NCI-H774 (cell line): ENCODE measurements around the gene CDH8.

ENCODE experiments used
- DNase-seq: peaks from one replicate; lab custom pipeline; 2025; lab: John Stamatoyannopoulos, UW

Gene CDH8

DNA sequence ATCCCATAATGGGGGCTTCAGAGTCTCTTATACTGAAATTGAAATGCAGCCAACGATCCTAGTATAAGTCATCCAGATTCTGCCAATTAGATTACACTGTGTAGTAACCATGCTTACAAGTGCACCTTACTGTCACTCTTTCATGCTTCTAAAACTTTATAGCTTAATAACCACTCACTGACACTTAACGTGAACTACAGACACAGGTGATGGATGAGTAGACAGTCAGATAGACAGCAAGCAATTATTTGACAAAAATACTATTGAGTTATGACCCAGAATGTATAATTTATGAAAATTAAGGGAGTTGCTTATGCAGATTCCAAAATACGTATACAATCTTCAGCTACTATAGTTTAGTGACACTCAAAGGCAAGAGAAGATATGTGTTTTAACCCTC, 6.3 kb downstream of the CDH8 start:
- DNase-seq = no peak

DNA sequence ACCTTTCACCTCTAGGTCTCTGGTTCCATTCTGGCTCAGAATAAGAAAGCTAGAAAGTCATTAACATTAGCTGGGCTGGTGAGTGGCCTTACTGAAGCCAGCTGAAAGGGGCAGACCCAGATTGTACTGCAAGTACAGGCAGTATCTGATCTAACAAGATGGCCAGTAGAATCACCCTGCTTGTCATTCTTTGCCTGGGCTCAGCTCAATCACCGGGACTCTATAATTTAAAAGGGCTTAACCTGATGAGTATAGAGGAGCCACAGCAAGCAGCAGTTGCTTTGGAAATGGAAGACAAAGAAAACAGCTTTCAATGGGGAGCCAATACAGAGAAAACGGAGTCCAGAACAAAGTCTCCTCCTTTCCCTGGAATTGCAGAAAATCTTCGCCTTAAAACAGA, 13.6 kb downstream of the CDH8 start:
- DNase-seq = no peak

GRCh38 chr16:62021161-62021581, 15.1 kb downstream of the CDH8 start:
- DNase-seq = no peak

GRCh38 chr16:62020681-62021080, 15.6 kb downstream of the CDH8 start:
- DNase-seq = no peak

DNA sequence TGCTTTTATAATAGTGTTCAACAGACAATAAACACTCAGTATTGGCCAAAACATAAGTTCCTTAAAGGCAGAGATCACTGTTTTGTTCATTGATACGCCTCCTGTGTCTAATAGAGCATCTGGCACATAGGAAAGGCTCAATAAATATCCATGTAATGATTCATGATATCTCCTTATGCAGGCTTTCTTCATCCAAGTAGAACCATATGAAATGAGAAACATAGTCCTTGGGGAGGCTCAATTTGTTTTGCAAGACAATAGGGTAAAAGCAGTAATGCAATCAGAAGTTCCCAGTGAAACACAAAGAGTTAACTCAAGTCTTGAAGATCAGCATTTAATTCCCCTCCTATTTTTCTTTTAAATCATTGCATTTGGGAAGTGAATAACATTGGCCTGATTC, 16.4 kb downstream of the CDH8 start:
- DNase-seq = no peak

- DNase-seq = no peak
Observed at GRCh38 chr16:62018301-62019060, 17.8 kb downstream of the CDH8 start.

GRCh38 chr16:62014319-62014923, 21.8 kb downstream of the CDH8 start:
- DNase-seq = no peak

GRCh38 chr16:62010186-62010585, 26.1 kb downstream of the CDH8 start:
- DNase-seq = no peak

GRCh38 chr16:61998460-61998859, 37.8 kb downstream of the CDH8 start:
- DNase-seq = no peak

GRCh38 chr16:61993108-61993507, 43.1 kb downstream of the CDH8 start:
- DNase-seq = no peak

GRCh38 chr16:61987474-61988012, 48.7 kb downstream of the CDH8 start:
- no peak for DNase-seq

DNA sequence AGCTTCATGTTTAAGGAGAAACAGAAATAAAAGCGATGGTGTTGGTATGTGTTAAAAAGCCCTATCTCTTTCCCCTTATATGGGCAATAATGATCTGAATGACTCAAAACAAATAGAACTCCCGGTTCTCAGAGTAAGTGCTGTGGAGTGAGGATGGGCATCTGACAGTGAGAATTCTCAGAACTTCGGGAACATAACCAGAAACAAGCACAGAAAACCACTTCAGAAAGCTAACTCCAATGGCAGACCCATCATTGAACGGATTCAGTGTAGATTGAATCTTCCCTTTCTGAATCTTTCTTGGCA, 67.2 kb downstream of the CDH8 start:
- DNase-seq = no peak

GRCh38 chr16:61968242-61969076, 67.8 kb downstream of the CDH8 start:
- DNase-seq = no peak

DNA sequence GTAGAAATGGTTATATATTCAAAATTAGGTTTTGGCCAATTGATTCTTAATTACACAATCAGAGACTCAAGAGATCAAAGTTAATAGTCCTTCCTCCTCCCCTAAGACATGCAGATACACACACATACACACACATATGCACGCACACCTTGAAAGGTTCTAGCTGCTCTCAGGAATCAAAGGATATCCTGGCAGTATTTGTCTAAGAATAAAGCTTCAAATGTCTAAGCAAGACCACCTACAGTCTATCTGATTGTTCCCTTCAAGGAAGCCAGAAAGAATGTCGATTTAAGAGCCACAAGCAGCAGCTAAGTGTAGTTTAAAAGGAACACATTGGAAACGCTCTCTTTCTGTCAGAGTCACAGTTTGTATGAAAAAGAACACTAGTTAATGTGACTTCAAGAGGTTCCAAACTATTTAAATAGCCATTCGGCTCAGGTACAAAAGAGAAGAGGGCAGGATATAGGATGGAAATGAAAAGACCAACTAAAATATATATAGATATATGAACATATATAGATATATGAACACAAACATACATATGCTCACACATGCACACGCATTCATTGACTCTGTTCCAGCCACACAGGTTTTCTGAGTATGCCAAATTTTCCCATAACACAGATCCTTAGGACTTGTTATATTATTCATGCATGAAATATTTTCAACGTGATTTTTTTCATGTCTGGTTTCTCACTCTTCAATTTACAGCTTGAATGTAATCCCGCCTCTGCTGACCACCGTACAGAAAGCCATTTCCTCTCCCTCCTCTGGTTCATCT, 79.0 kb downstream of the CDH8 start:
- no peak for DNase-seq

- DNase-seq = no peak
Observed at GRCh38 chr16:61952841-61953240, 83.4 kb downstream of the CDH8 start.

DNA sequence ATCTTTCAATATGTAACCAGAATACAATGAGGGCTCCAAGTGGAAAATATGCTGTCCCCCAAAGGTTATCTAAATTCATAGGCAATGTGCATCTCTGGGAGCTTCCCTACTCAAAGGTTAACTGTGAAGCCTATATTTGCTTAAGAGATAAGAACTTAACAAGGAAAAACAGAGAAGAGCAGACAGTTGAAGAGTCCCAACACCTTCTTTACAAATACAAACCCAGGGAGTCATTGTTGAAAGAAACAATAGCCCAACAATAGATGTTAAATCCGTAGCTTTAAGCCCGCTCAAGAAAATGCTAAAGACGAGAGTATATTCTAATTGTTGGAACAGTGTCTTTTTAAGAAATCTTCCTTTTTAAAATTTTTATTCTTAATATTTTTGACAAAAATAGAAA, 87.8 kb downstream of the CDH8 start:
- DNase-seq = no peak

- no peak for DNase-seq
Observed at GRCh38 chr16:61946019-61946418, 90.2 kb downstream of the CDH8 start.

DNA sequence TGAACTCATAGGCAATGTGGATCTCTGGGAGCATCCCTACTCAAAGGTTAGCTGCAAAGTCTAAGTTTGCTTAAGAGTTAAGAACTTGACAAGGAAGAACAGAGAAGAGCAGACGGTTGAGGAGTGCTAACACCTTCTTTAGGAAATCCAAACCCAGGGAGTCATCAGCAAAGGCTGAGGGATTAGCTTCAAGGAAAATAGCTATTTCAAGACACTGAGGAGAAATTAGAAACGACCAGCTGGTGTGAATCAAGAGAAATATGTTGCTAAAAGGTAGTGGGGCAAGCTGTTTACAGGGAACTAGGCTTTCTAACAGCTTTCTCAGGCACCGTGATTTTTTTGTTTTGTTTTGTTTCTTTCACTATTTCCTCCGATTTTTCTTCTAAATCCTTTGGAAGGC, 90.7 kb downstream of the CDH8 start:
- DNase-seq = no peak

DNA sequence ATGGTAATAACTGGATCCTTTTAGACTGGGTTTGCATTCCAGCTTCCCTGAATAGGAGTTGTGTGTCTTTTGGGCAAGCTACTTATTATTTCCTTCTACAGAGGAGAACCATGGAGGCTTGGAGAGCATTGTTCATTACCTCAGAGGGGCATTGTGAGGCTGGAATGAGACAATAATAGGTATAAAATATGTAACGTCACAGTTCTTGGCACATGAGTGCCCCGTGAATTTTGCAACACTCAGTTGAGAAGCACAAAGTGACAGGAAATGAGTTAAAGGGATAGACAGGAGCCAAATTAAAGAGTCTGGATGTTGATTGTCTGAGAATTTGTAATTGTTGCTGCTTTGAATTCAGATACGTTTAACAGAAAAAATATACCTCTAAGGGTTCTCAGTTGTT, 92.2 kb downstream of the CDH8 start:
- no peak for DNase-seq

DNA sequence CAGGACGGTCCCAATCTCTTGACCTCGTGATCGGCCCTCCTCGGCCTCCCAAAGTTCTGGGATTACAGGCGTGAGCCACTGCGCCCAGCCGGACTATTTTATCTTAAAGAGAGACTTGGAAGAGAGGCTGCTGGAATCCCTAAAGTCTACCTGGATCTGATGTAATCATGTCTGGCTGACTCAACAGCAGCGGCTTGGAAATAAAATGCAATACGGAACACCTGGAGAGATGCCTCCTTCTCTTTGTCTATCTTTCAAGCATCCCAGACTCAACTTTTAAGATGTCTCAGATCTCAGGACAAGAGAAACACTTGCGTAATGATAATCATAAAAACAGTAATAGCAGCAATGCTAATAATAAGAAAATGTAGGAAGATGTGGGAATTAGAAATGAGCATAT, 95.6 kb downstream of the CDH8 start:
- DNase-seq = no peak

GRCh38 chr16:61937646-61938045, 98.6 kb downstream of the CDH8 start:
- no peak for DNase-seq

DNA sequence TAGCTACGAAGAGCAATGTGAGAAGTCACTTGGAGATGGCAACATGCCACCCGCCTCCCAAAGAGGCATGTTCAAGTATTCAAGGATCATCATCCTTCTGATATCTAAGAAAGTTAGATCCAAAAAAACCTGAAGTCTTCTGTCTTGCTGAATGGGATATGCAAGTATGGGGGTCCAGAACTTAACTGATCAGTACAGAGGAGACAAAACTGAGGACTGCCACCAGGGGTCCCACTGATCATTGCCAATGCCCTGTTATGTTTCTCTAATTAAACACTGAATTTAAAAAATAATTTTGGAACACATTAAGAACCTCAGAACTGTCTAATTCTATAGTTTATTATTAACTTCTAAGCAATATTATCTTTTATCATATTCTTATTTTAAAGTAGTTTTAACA, 99.7 kb downstream of the CDH8 start:
- DNase-seq = no peak
